Thyroid gland (tissue), 4 donors: ENCODE results near the gene WNK3.

Source experiments
- CTCF ChIP-seq, 6 experiments: fragments of 200-600 bp in 3 of 6; fragments of 450-650 bp in 3 of 6; sonication (generic) in 3 of 6; IDR thresholded peaks; one replicate each; pipeline ENCODE4 v1.5.1; 2016 to 2019; ENCODE audit warnings: antibody characterized with exemption in 6 of 6, mild to moderate bottlenecking in 2 of 6, inconsistent platforms in 1 of 6, moderate library complexity in 1 of 6
- POLR2A ChIP-seq, 2 donors: fragments of 450-650 bp; IDR thresholded peaks; one replicate each; pipeline ENCODE4 v1.6.1; 2017; ENCODE audit warnings: antibody characterized with exemption in 2 of 2, mild to moderate bottlenecking in 2 of 2, moderate library complexity in 1 of 2

GRCh38 chrX:54288968-54289367, 68.9 kb downstream of the WNK3 start:
- TF ChIP-seq POLR2A (IDR thresholded peaks at IDR 0.05) (no peak), CTCF (IDR thresholded peaks at IDR 0.05) (no peak)
